CD4-positive, alpha-beta T cell (primary cell): ENCODE results near the gene LYPD6B. TPM values are rescaled to one million over a fixed set of nuclear protein-coding genes. Genes with fewer than 3 reads are reported as not detected.

Experiments
- ATAC-seq: fragments of 200-7000 bp; cut with Tn5 transposase; one replicate; pipeline ENCODE4 v1.10.0; 2022; ENCODE audit warnings: mild to moderate bottlenecking; ENCODE audit not compliant: poor library complexity
- CTCF ChIA-PET: fragments of 350-600 bp; sonication (Branson Sonifier 250); formaldehyde crosslinking; loops from one replicate; lab custom pipeline; 2021; ENCODE audit warnings: antibody characterized with exemption, inconsistent platforms; lab: Charles Lee
- POLR2A ChIA-PET: fragments of 350-600 bp; sonication (Branson Sonifier 250); formaldehyde crosslinking; loops from one replicate; lab custom pipeline; 2021; ENCODE audit warnings: antibody characterized with exemption, inconsistent platforms; lab: Charles Lee
- DNase-seq, 14 experiments: peaks; one replicate each; pipeline ENCODE4 v3.0.0-alpha.2; 2013 to 2020; ENCODE audit warnings: mixed read lengths in 2 of 14
- H3K27ac ChIP-seq, 2 donors: one replicate each; pipeline versions ENCODE4 v1.5.1 to v1.7.0; 2013; ENCODE audit warnings: low read length in 2 of 2, low read depth in 1 of 2, mild to moderate bottlenecking in 1 of 2
- H3K27me3 ChIP-seq, 2 experiments: 1 replicate in 1 of 2; 2 replicates in 1 of 2; pipeline versions ENCODE4 v1.6.1 to v1.7.0; 2013; ENCODE audit warnings: low read length in 2 of 2, control low read depth in 1 of 2, mild to moderate bottlenecking in 1 of 2, moderate library complexity in 1 of 2; ENCODE audit not compliant: insufficient read depth in 2 of 2, control insufficient read depth in 1 of 2
- H3K36me3 ChIP-seq: one replicate; pipeline ENCODE4 v1.6.1; 2013; ENCODE audit warnings: low read length, control low read depth; ENCODE audit not compliant: insufficient read depth
- H3K4me1 ChIP-seq: one replicate; pipeline ENCODE4 v1.6.1; 2013; ENCODE audit warnings: low read length, control low read depth; ENCODE audit not compliant: insufficient read depth
- H3K4me3 ChIP-seq: one replicate; pipeline ENCODE4 v1.5.1; 2013; ENCODE audit warnings: mild to moderate bottlenecking, low read length, moderate library complexity
- H3K9me3 ChIP-seq, 2 experiments: 1 replicate in 1 of 2; 2 replicates in 1 of 2; pipeline versions ENCODE4 v1.6.1 to v1.7.0; 2013; ENCODE audit warnings: low read length in 2 of 2, mild to moderate bottlenecking in 2 of 2, control low read depth in 1 of 2, moderate library complexity in 1 of 2; ENCODE audit not compliant: control insufficient read depth in 1 of 2, insufficient read depth in 1 of 2
- H3K27ac Mint-ChIP-seq: one replicate; pipeline ENCODE4 v1.8.0; 2020; ENCODE audit warnings: mixed read lengths
- H3K27me3 Mint-ChIP-seq: one replicate; pipeline ENCODE4 v1.8.0; 2021; ENCODE audit warnings: mixed read lengths
- H3K36me3 Mint-ChIP-seq: one replicate; pipeline ENCODE4 v1.8.0; 2021; ENCODE audit warnings: low read depth, mixed read lengths
- H3K4me1 Mint-ChIP-seq: one replicate; pipeline ENCODE4 v1.8.0; 2021; ENCODE audit warnings: low read depth, mixed read lengths
- H3K4me3 Mint-ChIP-seq: one replicate; pipeline ENCODE4 v1.8.0; 2020; ENCODE audit warnings: mild to moderate bottlenecking, mixed read lengths
- H3K9me3 Mint-ChIP-seq: one replicate; pipeline ENCODE4 v1.8.0; 2020; ENCODE audit warnings: mixed read lengths
- intact Hi-C, 2 experiments: fragments of 100-400 bp; cut with DNase I in 1 of 2; cut with micrococcal nuclease in 1 of 2; formaldehyde crosslinking; loops; one replicate each; pipeline versions ENCODE4 v1.15.1 to v1.9.0; 2023 to 2025; cut with DNase I, micrococcal nuclease
- total RNA-seq, 174 experiments: library from RNA in 2 of 174; stranded (reverse) in 2 of 174; gene quantifications; one replicate each; pipeline ENCODE4 v1.2.3 and lab custom pipeline; 2021 to 2026
- TF ChIP-seq, protein P1 (sequence below): fragments of 200-600 bp; IDR thresholded peaks from one replicate; pipeline ENCODE4 v1.8.0; 2022; ENCODE audit warnings: antibody characterized with exemption, mild to moderate bottlenecking

Gene LYPD6B
- total RNA-seq, 2 experiments from 2014 or later: not detected

DNA sequence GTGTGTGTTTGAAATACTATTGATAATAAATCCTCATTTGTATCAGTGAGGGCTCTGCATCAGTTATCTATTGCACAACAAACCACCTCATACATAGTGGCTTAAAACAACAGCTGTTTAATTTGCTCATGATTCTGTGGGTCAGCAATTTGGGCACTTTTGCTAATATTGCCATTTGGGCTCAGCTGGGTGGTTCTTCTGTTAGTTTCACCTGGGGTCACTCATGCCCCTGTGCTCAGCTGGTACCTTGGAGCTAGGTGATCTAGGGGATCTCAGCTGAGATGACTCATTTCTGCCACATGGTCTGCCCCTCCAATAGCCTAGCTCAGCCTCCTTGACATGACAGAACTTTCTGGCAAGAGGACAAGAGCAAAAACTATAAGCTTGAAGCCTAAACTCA is 126.3 kb downstream of the LYPD6B start:
- no peaks in the 10 kb centered on the region for H3K9me3 Mint-ChIP-seq
- no peak for ATAC-seq
- no peak for DNase-seq
- TF ChIP-seq, protein P1, sequence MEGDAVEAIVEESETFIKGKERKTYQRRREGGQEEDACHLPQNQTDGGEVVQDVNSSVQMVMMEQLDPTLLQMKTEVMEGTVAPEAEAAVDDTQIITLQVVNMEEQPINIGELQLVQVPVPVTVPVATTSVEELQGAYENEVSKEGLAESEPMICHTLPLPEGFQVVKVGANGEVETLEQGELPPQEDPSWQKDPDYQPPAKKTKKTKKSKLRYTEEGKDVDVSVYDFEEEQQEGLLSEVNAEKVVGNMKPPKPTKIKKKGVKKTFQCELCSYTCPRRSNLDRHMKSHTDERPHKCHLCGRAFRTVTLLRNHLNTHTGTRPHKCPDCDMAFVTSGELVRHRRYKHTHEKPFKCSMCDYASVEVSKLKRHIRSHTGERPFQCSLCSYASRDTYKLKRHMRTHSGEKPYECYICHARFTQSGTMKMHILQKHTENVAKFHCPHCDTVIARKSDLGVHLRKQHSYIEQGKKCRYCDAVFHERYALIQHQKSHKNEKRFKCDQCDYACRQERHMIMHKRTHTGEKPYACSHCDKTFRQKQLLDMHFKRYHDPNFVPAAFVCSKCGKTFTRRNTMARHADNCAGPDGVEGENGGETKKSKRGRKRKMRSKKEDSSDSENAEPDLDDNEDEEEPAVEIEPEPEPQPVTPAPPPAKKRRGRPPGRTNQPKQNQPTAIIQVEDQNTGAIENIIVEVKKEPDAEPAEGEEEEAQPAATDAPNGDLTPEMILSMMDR: no peak
- no peaks in the 10 kb centered on the region for H3K27me3 ChIP-seq
- no peaks in the 10 kb centered on the region for H3K9me3 ChIP-seq
- intact Hi-C loops: no loop called here
- H3K27me3 Mint-ChIP-seq: peaks cover 13% of the 10 kb centered on the region
- H3K4me3 ChIP-seq: no peak overlapping the region
- ChIA-PET CTCF (no interaction called here), POLR2A (interaction anchor here (0.7 kb wide), 1 partner anchor 89 kb away, joined by 3 read pairs; no protein-coding TSS in a partner anchor)
- H3K36me3 Mint-ChIP-seq: no peaks in the 10 kb centered on the region
- peaks cover 12% of the 10 kb centered on the region for H3K4me1 ChIP-seq
- H3K36me3 ChIP-seq: no peaks in the 10 kb centered on the region
- H3K27ac ChIP-seq: no peak overlapping the region
- H3K27ac Mint-ChIP-seq: no peak overlapping the region
- H3K4me1 Mint-ChIP-seq: peaks cover 20% of the 10 kb centered on the region
- H3K4me3 Mint-ChIP-seq: no peak overlapping the region

DNA sequence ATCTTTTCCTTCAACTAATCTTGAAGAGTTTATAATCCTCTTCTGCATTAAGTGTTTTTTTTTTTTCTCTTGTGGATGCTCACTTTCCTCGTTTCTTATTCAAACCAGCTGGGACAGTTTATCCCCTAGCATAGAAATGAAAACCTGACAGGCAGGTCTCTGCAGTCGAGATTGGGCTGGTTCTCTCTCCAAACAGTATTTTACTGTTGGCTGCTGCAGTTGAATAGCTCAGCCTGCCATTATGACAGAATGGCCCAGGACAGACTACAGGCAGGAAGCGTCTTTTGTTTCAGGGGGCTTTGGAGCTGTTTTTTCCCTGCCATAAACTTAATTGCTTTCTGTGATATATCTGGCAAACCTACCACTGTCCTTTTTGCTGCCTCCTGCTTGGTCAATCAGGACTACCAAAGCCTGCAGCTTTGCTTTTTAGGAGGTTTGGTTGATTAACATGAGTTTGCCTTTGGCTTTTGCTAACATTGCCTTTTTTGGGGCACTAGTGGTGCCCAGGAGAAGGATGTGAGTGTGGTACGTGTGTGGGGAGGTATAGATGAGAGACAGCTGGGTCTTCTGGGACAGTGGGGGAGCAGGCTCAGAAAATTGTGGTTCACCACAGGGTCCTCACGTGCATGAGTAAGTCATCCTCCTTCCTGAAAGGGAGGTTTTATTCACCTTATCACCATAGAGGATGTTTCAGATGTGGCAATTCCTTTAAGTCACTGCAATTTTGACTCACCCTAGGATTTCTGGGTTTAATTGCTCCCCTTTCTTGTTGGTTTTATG is 128.7 kb downstream of the LYPD6B start:
- Histone ChIP-seq H3K9me3 (no peaks in the 10 kb centered on the region), H3K36me3 (no peaks in the 10 kb centered on the region), H3K4me1 (peaks cover 8% of the 10 kb centered on the region), H3K4me3 (no peak overlapping the region), H3K27me3 (no peaks in the 10 kb centered on the region), H3K27ac (no peak overlapping the region)
- Mint-ChIP-seq H3K9me3 (peaks cover 4% of the 10 kb centered on the region), H3K4me1 (peaks cover 8% of the 10 kb centered on the region), H3K36me3 (no peaks in the 10 kb centered on the region), H3K27ac (no peak overlapping the region), H3K27me3 (peaks cover 7% of the 10 kb centered on the region), H3K4me3 (no peak overlapping the region)
- TF ChIP-seq, protein P1: no peak
- ChIA-PET POLR2A (no interaction called here), CTCF (no interaction called here)
- peak; percentile 74 for ATAC-seq
- intact Hi-C loops: no loop called here
- DNase-seq: peak in 9 of 14 experiments; percentile 1 to 42 (median 13)

DNA sequence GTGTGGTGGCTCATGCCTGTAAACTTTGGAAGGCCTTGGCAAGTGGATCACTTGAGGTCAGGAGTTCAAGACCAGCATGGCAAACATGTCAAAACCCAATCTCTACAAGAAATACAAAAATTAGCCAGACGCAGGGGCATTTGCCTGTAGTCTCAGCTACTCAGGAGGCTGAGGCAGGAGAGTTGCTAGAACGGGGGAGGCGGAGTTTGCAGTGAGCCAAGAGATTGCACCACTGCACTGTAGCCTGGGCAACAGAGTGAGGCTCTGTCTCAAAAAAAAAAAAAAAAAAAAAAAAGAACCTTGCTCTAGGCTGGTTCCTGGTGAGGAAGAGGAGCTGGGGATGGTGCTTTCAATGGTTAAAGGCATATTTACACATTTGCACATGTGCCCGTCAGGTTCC is 129.4 kb downstream of the LYPD6B start:
- H3K9me3 ChIP-seq: no peaks in the 10 kb centered on the region
- Mint-ChIP-seq H3K9me3 (peaks cover 4% of the 10 kb centered on the region), H3K27me3 (peaks cover 7% of the 10 kb centered on the region), H3K36me3 (no peaks in the 10 kb centered on the region), H3K4me1 (peaks cover 8% of the 10 kb centered on the region), H3K4me3 (no peak overlapping the region), H3K27ac (no peak overlapping the region)
- TF ChIP-seq, protein P1: no peak
- ChIA-PET POLR2A (no interaction called here), CTCF (no interaction called here)
- no peak overlapping the region for H3K27ac ChIP-seq
- no peak for ATAC-seq
- H3K36me3 ChIP-seq: no peaks in the 10 kb centered on the region
- peaks cover 8% of the 10 kb centered on the region for H3K4me1 ChIP-seq
- intact Hi-C loops: no loop called here
- DNase-seq: no peak
- no peak overlapping the region for H3K4me3 ChIP-seq
- H3K27me3 ChIP-seq: no peaks in the 10 kb centered on the region
